HG03159 (cell line): ENCODE measurements around the gene DYNC1H1.

Experiments
- ATAC-seq: cut with Tn5 transposase; IDR thresholded peaks from one replicate; pipeline ENCODE4 v1.9.1; 2021; ENCODE audit warnings: mild to moderate bottlenecking, moderate library complexity; ENCODE audit not compliant: unreplicated experiment

DYNC1H1 gene

GRCh38 chr14:101964297-101965180 lies at the start of gene DYNC1H1:
TSS of gene DYNC1H1 (plus strand) at chr14:101964573. CDS start at chr14:101964692, 119 bp downstream.
- ATAC-seq, result peak; percentile 81

DNA sequence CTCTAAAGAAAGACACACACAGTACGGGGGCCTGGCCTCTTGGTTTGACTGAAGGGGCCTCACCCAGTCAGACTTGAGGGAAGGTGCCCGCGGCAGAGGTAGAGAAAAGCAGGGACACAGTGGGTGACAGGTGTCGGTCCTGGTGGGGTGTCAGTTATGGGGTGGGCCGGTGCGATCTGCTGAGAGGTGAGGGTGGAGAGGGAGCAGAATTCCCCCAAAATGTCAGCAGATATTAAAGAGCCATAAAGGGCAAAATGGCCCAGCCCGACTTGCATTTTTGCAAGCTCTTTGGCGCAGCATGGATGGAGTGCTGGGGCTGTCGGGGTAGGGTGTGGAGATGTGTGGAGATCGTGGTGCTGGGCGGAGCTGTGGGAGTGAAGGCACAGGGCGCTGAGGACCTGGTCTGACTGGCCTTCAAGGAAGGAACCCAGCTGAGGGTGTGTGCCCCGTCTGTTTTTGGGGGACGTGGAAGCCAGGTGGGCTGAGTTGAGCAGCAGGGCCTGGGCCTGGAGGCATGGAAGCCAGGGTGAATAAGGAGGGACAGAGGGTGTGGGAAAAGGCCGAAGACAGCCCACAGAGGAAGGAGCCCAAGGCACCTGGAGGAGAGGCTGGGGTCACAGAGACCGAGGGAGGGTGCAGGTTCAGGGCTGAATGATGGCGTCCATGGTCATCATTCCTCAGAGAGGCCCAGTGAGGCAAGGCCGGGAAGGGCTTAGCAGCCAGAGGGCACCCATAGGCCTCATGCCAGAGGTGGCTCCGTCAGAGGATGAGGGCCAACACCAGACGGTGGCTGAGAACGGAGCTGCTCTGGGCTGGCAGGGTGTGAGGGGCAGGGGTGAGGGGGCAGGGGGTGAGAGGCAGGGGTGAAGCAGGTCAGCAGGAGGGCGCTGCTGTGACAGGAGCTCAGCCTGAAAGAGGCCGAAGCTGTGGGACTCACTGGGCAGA lies 48.2 kb upstream of the DYNC1H1 start:
- no peak for ATAC-seq

GRCh38 chr14:101916816-101917412 lies 47.5 kb upstream of the DYNC1H1 start:
- no peak for ATAC-seq

DNA sequence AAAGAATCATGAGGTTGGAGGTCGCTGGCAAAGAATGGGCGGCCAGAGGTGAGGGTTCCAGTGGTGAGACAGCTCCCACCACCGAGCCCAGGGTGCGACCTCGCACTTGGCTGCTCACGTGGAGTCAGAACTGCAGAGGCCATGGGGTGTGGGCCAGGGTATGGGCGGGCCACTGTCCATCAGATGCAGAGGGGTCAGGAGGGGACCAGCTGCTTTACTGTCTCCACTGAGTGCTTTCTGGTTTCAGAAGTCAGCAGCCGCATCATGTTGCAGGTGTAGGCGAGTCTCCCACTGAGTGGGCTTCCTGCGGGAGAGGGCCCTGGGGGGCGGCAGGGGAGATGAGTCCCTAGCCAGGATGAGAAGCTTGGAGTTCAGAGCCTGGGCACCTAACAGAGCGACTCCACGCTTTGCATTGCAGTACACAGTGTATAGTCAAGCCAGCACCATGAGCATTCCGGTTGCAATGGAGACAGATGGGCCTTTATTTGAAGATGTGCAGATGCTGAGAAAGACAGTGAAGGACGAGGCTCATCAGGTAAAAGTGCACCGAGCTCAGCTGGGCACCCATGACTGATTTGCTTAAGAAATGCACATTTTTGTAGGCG lies 46.9 kb upstream of the DYNC1H1 start:
- ATAC-seq, result no peak

GRCh38 chr14:101918065-101918989 lies 46.0 kb upstream of the DYNC1H1 start:
- ATAC-seq, result no peak

GRCh38 chr14:101920271-101920670 lies 44.1 kb upstream of the DYNC1H1 start:
- no peak for ATAC-seq

GRCh38 chr14:101922866-101923265 lies 41.5 kb upstream of the DYNC1H1 start:
- no peak for ATAC-seq

GRCh38 chr14:101925152-101925551 lies 39.2 kb upstream of the DYNC1H1 start:
- no peak for ATAC-seq

GRCh38 chr14:101926085-101926484 lies 38.3 kb upstream of the DYNC1H1 start:
- ATAC-seq, result no peak

DNA sequence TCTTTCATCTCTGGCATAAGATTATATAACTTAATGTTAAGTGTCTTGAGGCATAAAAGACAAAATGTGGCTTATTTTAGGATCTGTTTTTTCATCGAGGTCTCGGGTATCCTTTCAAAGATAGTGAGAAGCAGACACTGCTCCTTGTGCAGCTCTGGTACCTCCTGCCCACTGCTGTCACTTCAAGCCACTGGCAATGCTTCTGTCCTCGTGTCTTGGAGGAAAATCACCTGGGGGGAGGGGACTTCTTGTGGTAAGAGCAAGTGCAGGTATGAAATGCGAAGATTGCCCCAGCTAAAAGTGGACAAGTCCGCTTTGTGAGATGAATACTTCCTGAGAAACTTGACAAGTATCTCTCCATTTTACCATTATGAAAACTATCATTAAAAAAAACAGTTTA lies 37.8 kb upstream of the DYNC1H1 start:
- ATAC-seq, result no peak

DNA sequence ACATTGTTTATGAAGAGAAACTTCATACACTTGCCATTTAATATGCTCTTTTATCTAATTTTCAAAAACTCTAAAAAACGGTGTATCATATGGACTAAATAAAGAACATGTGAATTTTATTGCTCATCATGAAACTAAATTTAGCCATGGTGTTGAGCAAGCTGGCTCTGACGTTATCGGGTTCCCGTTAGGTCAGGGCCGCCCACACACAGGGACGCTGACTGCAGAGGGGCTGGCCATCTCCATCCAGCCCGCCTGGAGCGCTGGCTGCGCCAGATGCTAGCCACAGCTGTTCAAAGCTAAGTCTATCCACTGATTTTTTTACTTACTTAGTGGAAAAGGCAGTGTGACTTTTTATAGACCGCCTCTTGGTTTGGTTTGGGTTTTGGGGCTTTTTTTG lies 36.5 kb upstream of the DYNC1H1 start:
- no peak for ATAC-seq

GRCh38 chr14:101928415-101928841 lies 35.9 kb upstream of the DYNC1H1 start:
- no peak for ATAC-seq

DNA sequence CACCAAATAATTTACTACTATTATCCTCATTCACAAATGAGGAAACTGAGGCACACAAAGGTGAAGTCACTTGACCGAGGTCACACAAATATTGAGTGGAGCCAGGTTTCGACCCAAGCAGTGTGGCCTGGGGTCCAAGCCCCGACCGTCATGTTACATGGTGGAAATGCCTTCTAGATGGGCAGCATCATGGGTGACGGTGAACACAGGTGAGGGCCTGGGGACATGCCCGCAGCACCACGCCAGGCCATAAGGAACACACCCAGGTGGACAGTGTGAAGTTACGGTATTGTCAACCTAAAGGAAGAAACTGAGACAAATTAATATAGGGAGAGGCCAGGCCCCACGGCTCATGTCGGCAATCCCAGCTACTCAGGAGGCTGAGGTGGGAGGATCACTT lies 35.3 kb upstream of the DYNC1H1 start:
- no peak for ATAC-seq

GRCh38 chr14:101929946-101930345 lies 34.4 kb upstream of the DYNC1H1 start:
- no peak for ATAC-seq

DNA sequence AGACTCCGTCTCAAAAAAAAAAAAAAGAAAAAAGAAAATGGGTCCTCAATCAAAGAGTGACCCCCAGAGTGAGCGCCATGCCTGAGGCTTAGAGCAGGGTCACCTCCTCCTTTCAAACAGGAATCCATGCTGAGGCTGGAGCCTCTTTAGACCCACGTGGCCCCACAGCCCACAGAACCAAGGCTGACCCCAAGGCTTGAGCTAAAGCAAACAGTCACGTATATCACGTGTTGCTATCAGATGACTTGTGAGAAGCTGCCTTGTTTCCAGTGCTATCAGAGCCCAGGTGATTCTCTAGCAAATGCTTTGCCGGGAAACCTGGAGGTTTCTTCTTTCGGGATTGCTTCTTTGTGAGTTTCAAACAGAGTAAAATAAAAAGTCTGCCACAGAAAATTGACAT lies 31.7 kb upstream of the DYNC1H1 start:
- no peak for ATAC-seq

GRCh38 chr14:101933209-101933608 lies 31.2 kb upstream of the DYNC1H1 start:
- no peak for ATAC-seq

DNA sequence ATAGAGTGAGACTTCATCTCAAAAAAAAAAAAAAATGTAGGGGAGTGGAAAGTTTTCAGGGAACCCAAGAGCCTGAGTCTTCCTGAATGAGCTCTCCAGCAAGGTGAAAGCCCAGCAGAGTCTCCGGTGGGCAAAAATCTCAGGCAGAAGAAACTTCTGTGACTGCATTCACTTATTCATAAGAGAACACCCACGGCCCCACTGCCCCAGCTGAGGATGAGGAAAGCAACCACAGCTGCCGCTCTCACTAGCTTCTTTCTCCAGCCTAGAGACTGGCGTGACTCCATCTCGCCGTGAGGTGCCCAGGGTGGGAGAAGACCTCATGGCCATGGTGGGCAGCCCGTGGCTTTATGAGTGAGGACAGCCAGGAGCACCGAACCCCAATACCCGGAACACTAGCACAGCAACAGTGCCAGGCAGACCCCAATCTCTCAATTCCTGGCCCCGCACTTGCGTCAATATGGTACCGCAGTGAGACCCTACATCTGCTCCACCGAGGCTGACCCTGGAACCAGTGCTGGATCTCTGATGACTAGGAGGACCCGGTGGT lies 29.7 kb upstream of the DYNC1H1 start:
- no peak for ATAC-seq

DNA sequence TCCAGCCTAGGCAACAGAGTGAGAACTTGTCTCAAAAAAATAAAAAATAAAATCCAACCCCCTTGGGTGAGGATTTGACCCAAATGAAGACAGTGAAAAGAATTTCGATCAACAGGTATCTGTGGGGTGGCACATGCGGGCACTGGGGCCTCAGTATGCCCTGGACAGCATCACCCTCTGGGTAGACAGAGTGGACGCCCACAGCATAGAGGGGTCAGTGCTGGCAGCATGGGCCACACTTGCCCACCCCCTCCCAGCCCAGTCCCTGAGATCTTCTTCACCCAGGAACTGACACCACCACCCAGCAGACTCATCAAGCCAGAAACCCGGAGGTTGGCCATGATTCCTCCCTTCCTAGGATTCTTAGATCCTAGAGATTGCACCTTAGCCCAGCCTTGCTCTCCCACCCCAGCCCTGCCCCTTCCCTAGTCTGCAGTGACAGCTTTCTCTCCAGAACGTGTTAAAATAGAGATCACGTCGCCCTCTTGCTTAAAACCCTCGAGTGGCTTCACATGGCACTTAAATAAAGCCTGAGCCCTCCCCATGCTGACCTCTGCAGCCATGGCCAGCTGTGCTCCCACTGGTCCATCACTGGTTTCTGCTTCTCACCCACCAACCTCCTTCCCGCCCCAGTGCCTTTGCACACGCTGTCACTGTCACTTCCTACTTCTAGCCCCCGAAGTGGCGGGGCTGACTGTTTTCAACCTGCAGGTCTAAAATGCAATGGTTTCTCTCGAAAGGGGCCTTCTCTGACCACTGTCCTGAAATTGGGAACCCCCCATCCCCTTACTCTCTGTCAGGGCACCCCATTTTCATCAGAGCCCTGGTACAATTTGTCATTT lies 26.2 kb upstream of the DYNC1H1 start:
- ATAC-seq, result no peak
